ENCODE data around the gene HDC. TPM values are rescaled to one million over a fixed set of nuclear protein-coding genes. Genes with fewer than 3 reads are reported as not detected.

Gene HDC
- total RNA-seq, 1 experiment from 2014 or later: not detected

- Mint-ChIP-seq H3K4me1 (ENCODE audit: insufficient read depth, unreplicated experiment) (peaks cover 5% of the 10 kb centered on the region), H3K4me3 (ENCODE audit: unreplicated experiment) (no peak overlapping the region), H3K27me3 (ENCODE audit: insufficient read depth, unreplicated experiment) (peaks cover 17% of the 10 kb centered on the region), H3K36me3 (ENCODE audit: insufficient read depth, unreplicated experiment) (no peaks in the 10 kb centered on the region), H3K9me3 (ENCODE audit: unreplicated experiment) (peaks cover 7% of the 10 kb centered on the region), H3K27ac (ENCODE audit: low read depth, unreplicated experiment) (no peak overlapping the region)
- TF ChIP-seq CTCF (IDR thresholded peaks at IDR 0.05; ENCODE audit: unreplicated experiment): no peak
- BruUV-seq (replicated peaks): no TSS peak
- ChIA-PET CTCF (no interaction called here), POLR2A (interaction anchor here (1.1 kb wide), 1 partner anchor 16 kb away, joined by 4 read pairs; no protein-coding TSS in a partner anchor)
- intact Hi-C loops (cut with micrococcal nuclease): no loop called here
- DNase-seq (ENCODE audit: unreplicated experiment): no peak
Measured at GRCh38 chr15:50262533-50262932, 3.0 kb downstream of the HDC start.

- no peaks in the 10 kb centered on the region for H3K36me3 Mint-ChIP-seq (ENCODE audit: insufficient read depth, unreplicated experiment)
- peaks cover 3% of the 10 kb centered on the region for H3K9me3 Mint-ChIP-seq (ENCODE audit: unreplicated experiment)
- H3K4me3 Mint-ChIP-seq (ENCODE audit: unreplicated experiment): no peak overlapping the region
- no peak overlapping the region for H3K27ac Mint-ChIP-seq (ENCODE audit: low read depth, unreplicated experiment)
- CTCF ChIA-PET: interaction anchor here (1.3 kb wide), 1 partner anchor 12 kb away, joined by 3 read pairs; no protein-coding TSS in a partner anchor
- intact Hi-C loops (cut with micrococcal nuclease): no loop called here
- BruUV-seq (replicated peaks): no TSS peak
- peaks cover 17% of the 10 kb centered on the region for H3K27me3 Mint-ChIP-seq (ENCODE audit: insufficient read depth, unreplicated experiment)
- DNase-seq (ENCODE audit: unreplicated experiment): no peak
- H3K4me1 Mint-ChIP-seq (ENCODE audit: insufficient read depth, unreplicated experiment): peaks cover 9% of the 10 kb centered on the region
- POLR2A ChIA-PET: interaction anchor here (1.1 kb wide), 1 partner anchor 17 kb away, joined by 4 read pairs; no protein-coding TSS in a partner anchor
- TF ChIP-seq CTCF (IDR thresholded peaks at IDR 0.05; ENCODE audit: unreplicated experiment): no peak
Measured at GRCh38 chr15:50261981-50262380, 3.5 kb downstream of the HDC start.

GRCh38 chr15:50260969-50261496 lies 4.5 kb downstream of the HDC start:
- no peak for DNase-seq (ENCODE audit: unreplicated experiment)
- no peak for TF ChIP-seq CTCF (IDR thresholded peaks at IDR 0.05; ENCODE audit: unreplicated experiment)
- Mint-ChIP-seq H3K27ac (ENCODE audit: low read depth, unreplicated experiment) (no peak overlapping the region), H3K4me1 (ENCODE audit: insufficient read depth, unreplicated experiment) (peaks cover 12% of the 10 kb centered on the region), H3K27me3 (ENCODE audit: insufficient read depth, unreplicated experiment) (peaks cover 17% of the 10 kb centered on the region), H3K36me3 (ENCODE audit: insufficient read depth, unreplicated experiment) (no peaks in the 10 kb centered on the region), H3K9me3 (ENCODE audit: unreplicated experiment) (no peaks in the 10 kb centered on the region), H3K4me3 (ENCODE audit: unreplicated experiment) (no peak overlapping the region)
- CTCF ChIA-PET: interaction anchor here (1.3 kb wide), 1 partner anchor 11 kb away, joined by 3 read pairs; no protein-coding TSS in a partner anchor
- POLR2A ChIA-PET: no interaction called here
- intact Hi-C loops (cut with micrococcal nuclease): no loop called here
- no TSS peak for BruUV-seq (replicated peaks)

GRCh38 chr15:50259276-50259675 lies 6.2 kb downstream of the HDC start:
- POLR2A ChIA-PET: no interaction called here
- no TSS peak for BruUV-seq (replicated peaks)
- CTCF ChIA-PET: interaction anchor here (1.0 to 1.3 kb wide), 2 partner anchors 57 to 114 kb away, joined by 3 to 4 read pairs; no protein-coding TSS in a partner anchor
- Mint-ChIP-seq H3K27me3 (ENCODE audit: insufficient read depth, unreplicated experiment) (peaks cover 8% of the 10 kb centered on the region), H3K36me3 (ENCODE audit: insufficient read depth, unreplicated experiment) (no peaks in the 10 kb centered on the region), H3K27ac (ENCODE audit: low read depth, unreplicated experiment) (no peak overlapping the region), H3K9me3 (ENCODE audit: unreplicated experiment) (no peaks in the 10 kb centered on the region), H3K4me1 (ENCODE audit: insufficient read depth, unreplicated experiment) (peaks cover 12% of the 10 kb centered on the region), H3K4me3 (ENCODE audit: unreplicated experiment) (no peak overlapping the region)
- intact Hi-C loops (cut with micrococcal nuclease): no loop called here
- no peak for DNase-seq (ENCODE audit: unreplicated experiment)
- no peak for TF ChIP-seq CTCF (IDR thresholded peaks at IDR 0.05; ENCODE audit: unreplicated experiment)

Measured in MCF 10A (cell line).